PC-9 (cell line): ENCODE measurements around the gene MTMR4.

ENCODE experiments used
- EZH2 ChIP-seq: fragments of 200-600 bp; sonication (generic); IDR thresholded peaks from 2 replicates; pipeline ENCODE4 v1.8.0; 2017; ENCODE audit warnings: antibody characterized with exemption, low read depth
- TF ChIP-seq, protein P1 (sequence below): fragments of 200-600 bp; sonication (generic); conservative IDR thresholded peaks from 2 replicates; pipeline ENCODE4 v1.6.1; 2017; ENCODE audit warnings: mixed run types, antibody characterized with exemption, mild to moderate bottlenecking, moderate library complexity

DNA sequence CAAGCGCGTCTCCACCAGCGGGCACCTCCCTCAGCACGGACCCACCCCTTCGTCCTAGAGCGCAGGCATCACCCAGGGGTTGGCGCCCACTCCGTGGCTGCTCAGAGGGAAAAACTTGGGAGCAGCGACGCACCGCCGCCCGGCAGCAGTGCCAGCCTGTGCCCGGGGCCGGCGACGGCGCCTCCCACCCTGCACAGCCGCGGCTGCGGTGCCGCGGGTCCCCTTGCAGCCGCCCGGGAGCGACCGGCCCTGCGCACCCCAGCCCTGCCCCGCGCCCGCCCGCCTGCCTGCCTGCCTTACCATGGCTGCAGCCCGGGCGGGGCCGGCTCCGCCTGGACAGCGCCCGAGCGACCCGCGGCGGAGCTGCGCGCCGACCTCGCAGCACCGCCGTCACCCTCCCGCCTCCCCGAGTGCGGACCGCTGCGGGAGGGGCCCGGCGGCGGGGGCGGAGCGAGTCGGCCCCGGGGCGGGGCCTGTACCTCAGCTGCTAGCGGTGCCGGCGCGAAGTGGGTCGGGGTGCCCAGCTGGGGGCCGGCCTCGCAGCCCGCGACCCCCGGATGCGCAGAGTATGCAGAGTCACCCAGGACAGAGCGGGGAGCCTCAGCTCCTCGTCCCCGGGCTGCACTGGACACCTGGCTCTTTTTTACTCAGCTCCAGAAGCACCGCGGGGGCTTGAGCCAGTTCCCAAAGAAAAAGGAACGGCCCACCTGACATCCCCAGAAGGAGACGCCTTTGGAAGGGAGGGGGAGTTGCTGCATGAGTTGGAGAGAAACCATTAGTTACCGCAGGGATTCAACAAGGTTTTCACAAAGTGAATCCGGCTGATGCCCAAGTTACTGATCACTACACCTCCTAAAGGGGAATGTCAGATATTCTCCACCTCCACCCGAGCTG, 17.5 kb upstream of the MTMR4 start:
- TF ChIP-seq, protein P1, sequence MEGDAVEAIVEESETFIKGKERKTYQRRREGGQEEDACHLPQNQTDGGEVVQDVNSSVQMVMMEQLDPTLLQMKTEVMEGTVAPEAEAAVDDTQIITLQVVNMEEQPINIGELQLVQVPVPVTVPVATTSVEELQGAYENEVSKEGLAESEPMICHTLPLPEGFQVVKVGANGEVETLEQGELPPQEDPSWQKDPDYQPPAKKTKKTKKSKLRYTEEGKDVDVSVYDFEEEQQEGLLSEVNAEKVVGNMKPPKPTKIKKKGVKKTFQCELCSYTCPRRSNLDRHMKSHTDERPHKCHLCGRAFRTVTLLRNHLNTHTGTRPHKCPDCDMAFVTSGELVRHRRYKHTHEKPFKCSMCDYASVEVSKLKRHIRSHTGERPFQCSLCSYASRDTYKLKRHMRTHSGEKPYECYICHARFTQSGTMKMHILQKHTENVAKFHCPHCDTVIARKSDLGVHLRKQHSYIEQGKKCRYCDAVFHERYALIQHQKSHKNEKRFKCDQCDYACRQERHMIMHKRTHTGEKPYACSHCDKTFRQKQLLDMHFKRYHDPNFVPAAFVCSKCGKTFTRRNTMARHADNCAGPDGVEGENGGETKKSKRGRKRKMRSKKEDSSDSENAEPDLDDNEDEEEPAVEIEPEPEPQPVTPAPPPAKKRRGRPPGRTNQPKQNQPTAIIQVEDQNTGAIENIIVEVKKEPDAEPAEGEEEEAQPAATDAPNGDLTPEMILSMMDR = no peak
- peak; percentile 93 for TF ChIP-seq EZH2
